ENCODE measurements around the gene ANGPT4. TPM values are rescaled to one million over a fixed set of nuclear protein-coding genes. Genes with fewer than 3 reads are reported as not detected.

The ANGPT4 gene
- total RNA-seq, 1 experiment from 2014 or later = not detected

GRCh38 chr20:871948-872347, 44.2 kb downstream of the ANGPT4 start:
- Histone ChIP-seq H3K9ac (ENCODE audit: low read length) (no peak overlapping the region), H3K36me3 (ENCODE audit: insufficient read depth, low read length) (no peaks in the 10 kb centered on the region), H3K4me2 (ENCODE audit: low read depth, low read length, poor library complexity, severe bottlenecking) (no peak overlapping the region), H3K79me2 (ENCODE audit: low read length) (no peaks in the 10 kb centered on the region), H2AFZ (ENCODE audit: low read length) (no peak overlapping the region), H3K9me3 (ENCODE audit: low read length) (no peaks in the 10 kb centered on the region), H3K4me1 (ENCODE audit: low read length) (no peaks in the 10 kb centered on the region), H3K27ac (ENCODE audit: low read length) (no peak overlapping the region), H4K20me1 (ENCODE audit: insufficient read depth, low read depth, low read length) (no peaks in the 10 kb centered on the region), H3K4me3 (ENCODE audit: low read length) (no peak overlapping the region), H3K27me3 (ENCODE audit: low read length) (no peaks in the 10 kb centered on the region), H3K9me2 (replicated peaks; ENCODE audit: insufficient read depth, low read length) (no peaks in the 10 kb centered on the region)
- no peak for DNase-seq

DNA sequence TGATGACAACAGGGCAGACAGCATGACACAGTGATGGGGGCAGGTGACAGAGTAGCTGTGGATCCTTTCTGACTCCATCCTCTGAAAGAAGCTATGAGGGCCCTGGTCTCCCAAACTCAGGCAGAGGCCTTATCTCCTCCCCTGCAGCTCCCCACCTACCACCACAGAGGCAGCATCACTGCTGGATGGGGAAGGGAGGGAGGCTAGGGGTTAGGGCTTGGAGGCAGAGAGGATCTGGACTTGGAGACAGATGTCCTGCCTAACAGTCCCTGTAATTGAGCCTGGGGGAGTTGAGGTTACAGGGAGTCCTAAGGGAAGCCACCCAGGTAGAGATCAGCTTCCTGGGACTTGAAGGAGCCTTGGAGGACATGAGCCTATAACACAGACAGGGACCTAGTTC, 44.7 kb downstream of the ANGPT4 start:
- no peaks in the 10 kb centered on the region for H3K9me2 ChIP-seq (replicated peaks; ENCODE audit: insufficient read depth, low read length)

GRCh38 chr20:870758-871157, 45.4 kb downstream of the ANGPT4 start:
- no peak for DNase-seq
- H3K9me3 ChIP-seq (ENCODE audit: low read length) = no peaks in the 10 kb centered on the region
- no peak overlapping the region for H3K27ac ChIP-seq (ENCODE audit: low read length)
- H4K20me1 ChIP-seq (ENCODE audit: insufficient read depth, low read depth, low read length) = no peaks in the 10 kb centered on the region
- H3K79me2 ChIP-seq (ENCODE audit: low read length) = no peaks in the 10 kb centered on the region
- H3K36me3 ChIP-seq (ENCODE audit: insufficient read depth, low read length) = no peaks in the 10 kb centered on the region
- H3K4me2 ChIP-seq (ENCODE audit: low read depth, low read length, poor library complexity, severe bottlenecking) = no peak overlapping the region
- H3K4me3 ChIP-seq (ENCODE audit: low read length) = no peak overlapping the region
- no peaks in the 10 kb centered on the region for H3K27me3 ChIP-seq (ENCODE audit: low read length)
- H3K9me2 ChIP-seq (replicated peaks; ENCODE audit: insufficient read depth, low read length) = no peaks in the 10 kb centered on the region
- no peak overlapping the region for H2AFZ ChIP-seq (ENCODE audit: low read length)
- no peaks in the 10 kb centered on the region for H3K4me1 ChIP-seq (ENCODE audit: low read length)
- no peak overlapping the region for H3K9ac ChIP-seq (ENCODE audit: low read length)

More for the DNA sequence above, 44.7 kb downstream of the ANGPT4 start:
- no peak for DNase-seq
- no peak overlapping the region for H3K4me3 ChIP-seq (ENCODE audit: low read length)
- no peak overlapping the region for H3K27ac ChIP-seq (ENCODE audit: low read length)
- H3K27me3 ChIP-seq (ENCODE audit: low read length) = no peaks in the 10 kb centered on the region
- no peaks in the 10 kb centered on the region for H3K9me3 ChIP-seq (ENCODE audit: low read length)
- H4K20me1 ChIP-seq (ENCODE audit: insufficient read depth, low read depth, low read length) = no peaks in the 10 kb centered on the region
- no peaks in the 10 kb centered on the region for H3K4me1 ChIP-seq (ENCODE audit: low read length)
- H2AFZ ChIP-seq (ENCODE audit: low read length) = no peak overlapping the region
- H3K36me3 ChIP-seq (ENCODE audit: insufficient read depth, low read length) = no peaks in the 10 kb centered on the region
- H3K4me2 ChIP-seq (ENCODE audit: low read depth, low read length, poor library complexity, severe bottlenecking) = no peak overlapping the region
- no peaks in the 10 kb centered on the region for H3K79me2 ChIP-seq (ENCODE audit: low read length)
- H3K9ac ChIP-seq (ENCODE audit: low read length) = no peak overlapping the region

GRCh38 chr20:869606-870005, 46.5 kb downstream of the ANGPT4 start:
- no peak for DNase-seq
- Histone ChIP-seq H3K9me2 (replicated peaks; ENCODE audit: insufficient read depth, low read length) (no peaks in the 10 kb centered on the region), H3K36me3 (ENCODE audit: insufficient read depth, low read length) (no peaks in the 10 kb centered on the region), H3K27ac (ENCODE audit: low read length) (no peak overlapping the region), H3K4me2 (ENCODE audit: low read depth, low read length, poor library complexity, severe bottlenecking) (no peak overlapping the region), H3K9me3 (ENCODE audit: low read length) (no peaks in the 10 kb centered on the region), H3K79me2 (ENCODE audit: low read length) (no peaks in the 10 kb centered on the region), H3K4me1 (ENCODE audit: low read length) (no peaks in the 10 kb centered on the region), H4K20me1 (ENCODE audit: insufficient read depth, low read depth, low read length) (no peaks in the 10 kb centered on the region), H3K9ac (ENCODE audit: low read length) (no peak overlapping the region), H2AFZ (ENCODE audit: low read length) (no peak overlapping the region), H3K4me3 (ENCODE audit: low read length) (no peak overlapping the region), H3K27me3 (ENCODE audit: low read length) (no peaks in the 10 kb centered on the region)

GRCh38 chr20:868279-868678, 47.9 kb downstream of the ANGPT4 start:
- H2AFZ ChIP-seq (ENCODE audit: low read length) = no peak overlapping the region
- H4K20me1 ChIP-seq (ENCODE audit: insufficient read depth, low read depth, low read length) = no peaks in the 10 kb centered on the region
- no peaks in the 10 kb centered on the region for H3K9me2 ChIP-seq (replicated peaks; ENCODE audit: insufficient read depth, low read length)
- H3K27ac ChIP-seq (ENCODE audit: low read length) = no peak overlapping the region
- DNase-seq = no peak
- no peaks in the 10 kb centered on the region for H3K79me2 ChIP-seq (ENCODE audit: low read length)
- no peak overlapping the region for H3K4me2 ChIP-seq (ENCODE audit: low read depth, low read length, poor library complexity, severe bottlenecking)
- H3K9ac ChIP-seq (ENCODE audit: low read length) = no peak overlapping the region
- H3K36me3 ChIP-seq (ENCODE audit: insufficient read depth, low read length) = no peaks in the 10 kb centered on the region
- H3K4me3 ChIP-seq (ENCODE audit: low read length) = no peak overlapping the region
- no peaks in the 10 kb centered on the region for H3K9me3 ChIP-seq (ENCODE audit: low read length)
- H3K4me1 ChIP-seq (ENCODE audit: low read length) = no peaks in the 10 kb centered on the region
- H3K27me3 ChIP-seq (ENCODE audit: low read length) = no peaks in the 10 kb centered on the region

GRCh38 chr20:865440-865839, 50.7 kb downstream of the ANGPT4 start:
- no peak overlapping the region for H3K4me2 ChIP-seq (ENCODE audit: low read depth, low read length, poor library complexity, severe bottlenecking)
- H3K27me3 ChIP-seq (ENCODE audit: low read length) = no peaks in the 10 kb centered on the region
- no peaks in the 10 kb centered on the region for H3K36me3 ChIP-seq (ENCODE audit: insufficient read depth, low read length)
- DNase-seq = no peak
- no peaks in the 10 kb centered on the region for H3K4me1 ChIP-seq (ENCODE audit: low read length)
- H3K4me3 ChIP-seq (ENCODE audit: low read length) = no peak overlapping the region
- H3K9me2 ChIP-seq (replicated peaks; ENCODE audit: insufficient read depth, low read length) = no peaks in the 10 kb centered on the region
- no peak overlapping the region for H2AFZ ChIP-seq (ENCODE audit: low read length)
- H4K20me1 ChIP-seq (ENCODE audit: insufficient read depth, low read depth, low read length) = no peaks in the 10 kb centered on the region
- H3K27ac ChIP-seq (ENCODE audit: low read length) = no peak overlapping the region
- no peaks in the 10 kb centered on the region for H3K79me2 ChIP-seq (ENCODE audit: low read length)
- no peaks in the 10 kb centered on the region for H3K9me3 ChIP-seq (ENCODE audit: low read length)
- no peak overlapping the region for H3K9ac ChIP-seq (ENCODE audit: low read length)

DNA sequence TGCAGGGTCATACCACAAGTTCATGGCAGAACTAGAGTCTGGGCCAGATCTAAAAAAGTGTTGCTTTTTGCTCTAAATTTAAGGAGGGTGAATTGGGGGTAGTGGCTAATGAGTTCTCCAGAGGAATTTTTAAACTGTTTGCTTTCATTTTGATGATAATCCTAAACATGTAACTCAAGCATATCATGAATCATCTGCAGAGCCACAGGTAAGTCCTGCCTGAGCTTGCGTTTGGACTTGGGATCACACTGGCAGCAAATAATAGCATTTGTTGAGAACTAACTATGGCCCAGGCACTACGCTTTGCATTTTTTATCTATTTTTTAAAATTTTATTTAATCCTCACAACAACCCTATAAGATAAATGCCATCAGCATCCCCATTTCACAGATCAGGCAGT, 55.2 kb downstream of the ANGPT4 start:
- Histone ChIP-seq H3K4me1 (ENCODE audit: low read length) (no peaks in the 10 kb centered on the region), H3K4me3 (ENCODE audit: low read length) (no peak overlapping the region), H3K27me3 (ENCODE audit: low read length) (no peaks in the 10 kb centered on the region), H3K27ac (ENCODE audit: low read length) (no peak overlapping the region), H2AFZ (ENCODE audit: low read length) (no peak overlapping the region), H3K36me3 (ENCODE audit: insufficient read depth, low read length) (no peaks in the 10 kb centered on the region), H3K4me2 (ENCODE audit: low read depth, low read length, poor library complexity, severe bottlenecking) (no peak overlapping the region), H3K9me2 (replicated peaks; ENCODE audit: insufficient read depth, low read length) (no peaks in the 10 kb centered on the region), H3K9me3 (ENCODE audit: low read length) (no peaks in the 10 kb centered on the region), H3K79me2 (ENCODE audit: low read length) (no peaks in the 10 kb centered on the region), H4K20me1 (ENCODE audit: insufficient read depth, low read depth, low read length) (no peaks in the 10 kb centered on the region), H3K9ac (ENCODE audit: low read length) (no peak overlapping the region)
- DNase-seq = no peak

- H3K36me3 ChIP-seq (ENCODE audit: insufficient read depth, low read length) = no peaks in the 10 kb centered on the region
- H2AFZ ChIP-seq (ENCODE audit: low read length) = no peak overlapping the region
- no peak overlapping the region for H3K9ac ChIP-seq (ENCODE audit: low read length)
- DNase-seq = no peak
- no peaks in the 10 kb centered on the region for H3K4me1 ChIP-seq (ENCODE audit: low read length)
- no peak overlapping the region for H3K27ac ChIP-seq (ENCODE audit: low read length)
- no peak overlapping the region for H3K4me3 ChIP-seq (ENCODE audit: low read length)
- H3K4me2 ChIP-seq (ENCODE audit: low read depth, low read length, poor library complexity, severe bottlenecking) = no peak overlapping the region
- H3K9me3 ChIP-seq (ENCODE audit: low read length) = no peaks in the 10 kb centered on the region
- no peaks in the 10 kb centered on the region for H3K79me2 ChIP-seq (ENCODE audit: low read length)
- H3K9me2 ChIP-seq (replicated peaks; ENCODE audit: insufficient read depth, low read length) = no peaks in the 10 kb centered on the region
- H4K20me1 ChIP-seq (ENCODE audit: insufficient read depth, low read depth, low read length) = no peaks in the 10 kb centered on the region
- no peaks in the 10 kb centered on the region for H3K27me3 ChIP-seq (ENCODE audit: low read length)
Observed at GRCh38 chr20:859751-860231, 56.3 kb downstream of the ANGPT4 start.

- no peaks in the 10 kb centered on the region for H3K79me2 ChIP-seq (ENCODE audit: low read length)
- H3K36me3 ChIP-seq (ENCODE audit: insufficient read depth, low read length) = no peaks in the 10 kb centered on the region
- no peak overlapping the region for H3K9ac ChIP-seq (ENCODE audit: low read length)
- no peak overlapping the region for H3K27ac ChIP-seq (ENCODE audit: low read length)
- H4K20me1 ChIP-seq (ENCODE audit: insufficient read depth, low read depth, low read length) = no peaks in the 10 kb centered on the region
- H3K4me1 ChIP-seq (ENCODE audit: low read length) = no peaks in the 10 kb centered on the region
- no peaks in the 10 kb centered on the region for H3K9me2 ChIP-seq (replicated peaks; ENCODE audit: insufficient read depth, low read length)
- no peak for DNase-seq
- no peak overlapping the region for H2AFZ ChIP-seq (ENCODE audit: low read length)
- no peaks in the 10 kb centered on the region for H3K9me3 ChIP-seq (ENCODE audit: low read length)
- H3K27me3 ChIP-seq (ENCODE audit: low read length) = no peaks in the 10 kb centered on the region
- no peak overlapping the region for H3K4me3 ChIP-seq (ENCODE audit: low read length)
- H3K4me2 ChIP-seq (ENCODE audit: low read depth, low read length, poor library complexity, severe bottlenecking) = no peak overlapping the region
Observed at GRCh38 chr20:858011-858410, 58.1 kb downstream of the ANGPT4 start.
